ENCODE results near the gene CASP3. TPM values are rescaled to one million over a fixed set of nuclear protein-coding genes. Genes with fewer than 3 reads are reported as not detected.

The CASP3 gene
- total RNA-seq, result 19.7 TPM
- long read RNA-seq, transcript CASP3-206 (7 exons, 2,540 nt), result major isoform, 14 of 32 reads
- long read RNA-seq, transcript CASP3-201 (8 exons, 2,673 nt), result minor isoform, 8 of 32 reads
- long read RNA-seq, partial matches to known transcripts, result 8 of 32 reads
- long read RNA-seq, other reads (novel, unspliced or antisense), result 1 of 32 reads

DNA sequence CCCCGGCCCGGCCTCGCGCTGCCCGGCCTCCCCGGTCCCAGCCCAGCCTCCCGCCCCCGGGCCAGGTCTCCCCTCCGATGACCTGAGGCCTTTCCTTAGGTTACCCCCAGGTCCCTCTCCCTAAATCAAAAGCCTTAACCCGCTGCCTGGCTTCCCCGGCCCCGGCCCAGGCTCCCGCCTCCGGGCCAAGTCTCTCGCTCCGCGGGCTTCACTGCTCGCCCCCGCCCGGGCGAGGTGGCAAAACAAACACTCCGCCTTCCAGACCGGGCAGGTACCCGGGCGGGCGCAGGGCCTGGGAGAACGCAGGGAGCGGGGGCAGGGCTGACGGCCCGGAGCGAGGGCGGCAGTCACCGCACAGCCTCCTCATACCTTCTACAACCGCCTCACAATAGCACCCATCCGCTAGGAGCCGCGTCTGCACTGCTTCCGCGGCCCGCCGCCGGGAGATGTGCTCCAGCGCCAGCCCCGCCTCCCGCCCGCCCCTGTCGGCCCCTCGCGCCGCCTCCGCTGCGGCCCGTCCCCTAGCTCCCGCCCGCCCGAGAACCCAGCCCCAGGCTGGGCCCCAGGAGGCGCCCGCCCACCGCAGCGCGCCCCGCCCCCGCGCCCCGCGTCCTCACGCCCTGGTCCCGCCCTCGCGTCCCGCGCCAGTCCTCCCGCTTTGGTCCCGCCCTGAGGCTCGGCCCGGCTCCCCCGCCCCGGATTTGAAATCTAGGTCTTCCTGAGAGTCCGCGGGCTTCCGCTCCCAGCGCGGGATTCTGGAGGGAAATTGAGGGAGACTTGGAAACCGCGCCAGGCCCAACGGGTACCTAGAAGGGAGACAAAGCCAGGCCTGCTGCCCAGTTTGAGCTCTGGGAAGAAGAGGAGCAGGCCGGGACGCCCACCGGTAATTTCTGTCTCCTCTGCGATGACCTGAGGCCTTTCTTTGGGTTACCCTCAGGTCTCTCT, at the start of gene CASP3, which contains the start of gene PRIMPOL:
Gene CASP3 (minus strand): TSS at position 422 of the 945 bp plus-strand sequence. CDS start 10,994 bp downstream, outside the sequence.
Gene PRIMPOL (plus strand): TSS at position 713 of the 945 bp plus-strand sequence. CDS start 7,403 bp downstream, outside the sequence.
- DNase-seq (ENCODE audit: low spot score), result peak; percentile 99

DNA sequence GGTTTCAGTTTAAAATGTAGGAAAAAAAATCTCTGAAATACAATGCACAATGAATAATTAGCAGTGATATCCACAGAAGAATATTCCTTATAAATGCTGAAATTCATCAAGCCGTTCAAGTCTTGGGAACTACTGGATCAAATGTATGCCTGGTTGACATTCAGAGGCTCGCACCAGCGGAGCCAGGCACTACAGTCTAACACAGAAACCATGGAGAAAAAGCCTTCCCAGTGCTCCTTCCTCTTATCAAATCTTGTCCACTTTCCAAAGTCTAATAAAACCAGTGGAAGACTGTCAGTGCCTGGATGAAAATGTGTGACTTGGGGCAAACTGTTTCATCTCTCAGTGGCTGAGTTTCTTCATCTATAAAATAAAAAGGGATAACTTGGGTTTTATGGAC, 48.7 kb upstream of the CASP3 start:
- DNase-seq (ENCODE audit: low spot score), result no peak

DNA sequence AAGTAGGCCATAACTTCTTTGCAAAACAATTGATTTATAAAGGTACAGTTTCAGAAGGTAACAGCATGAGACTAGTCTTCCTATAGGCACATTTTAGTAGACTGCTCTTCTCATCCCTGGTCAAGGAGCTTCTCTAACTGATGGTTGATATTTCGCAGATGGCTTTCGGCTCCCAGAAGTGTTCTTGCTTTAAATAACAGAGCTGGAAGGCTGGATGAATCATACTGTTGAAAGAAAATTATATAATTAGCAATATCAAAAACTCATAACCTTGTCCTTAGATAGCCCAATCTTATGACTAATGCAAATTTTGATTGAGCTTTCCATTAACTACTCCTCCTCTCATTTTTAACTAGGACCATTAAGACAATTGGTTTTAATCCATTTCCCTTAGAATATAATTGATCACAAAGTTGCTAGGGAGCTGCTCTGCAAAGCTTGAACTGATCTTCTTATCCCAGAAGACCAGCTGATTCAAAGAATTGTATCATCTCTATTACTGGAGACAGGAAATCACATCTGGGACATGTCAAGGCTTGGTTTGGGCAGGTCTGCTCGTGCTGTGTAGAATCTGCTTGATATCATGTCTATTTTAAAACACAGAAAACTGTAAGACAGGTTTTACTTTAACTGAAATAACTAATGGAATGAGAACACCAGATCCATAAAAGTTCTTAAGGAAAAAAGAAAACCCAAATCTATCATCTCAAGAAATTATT, 46.1 kb upstream of the CASP3 start:
- DNase-seq (ENCODE audit: low spot score), result no peak

DNA sequence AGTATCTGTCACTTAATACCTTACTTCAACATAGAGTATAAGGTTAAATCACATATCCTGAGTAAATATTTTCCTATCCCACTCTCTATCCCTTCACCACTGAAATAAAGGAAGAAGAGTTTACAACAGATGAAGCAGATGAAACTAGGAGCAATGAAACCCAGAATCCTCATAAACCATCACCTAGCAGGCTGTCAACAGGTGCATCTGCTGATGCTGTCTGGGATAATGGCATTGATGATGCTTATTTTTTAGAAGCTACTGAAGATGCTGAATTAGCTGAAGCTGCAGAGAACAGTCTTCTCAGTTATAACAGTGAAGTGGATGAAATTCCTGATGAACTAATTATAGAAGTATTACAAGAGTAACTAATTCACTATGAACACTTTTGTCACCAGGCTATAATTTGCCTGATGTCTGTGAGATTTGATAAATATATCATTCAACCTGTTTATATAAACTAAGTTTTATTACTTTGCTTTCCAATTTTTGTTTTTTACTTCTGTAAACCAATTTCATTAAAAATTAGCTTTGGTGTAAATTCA, 45.2 kb upstream of the CASP3 start:
- DNase-seq (ENCODE audit: low spot score), result no peak

DNA sequence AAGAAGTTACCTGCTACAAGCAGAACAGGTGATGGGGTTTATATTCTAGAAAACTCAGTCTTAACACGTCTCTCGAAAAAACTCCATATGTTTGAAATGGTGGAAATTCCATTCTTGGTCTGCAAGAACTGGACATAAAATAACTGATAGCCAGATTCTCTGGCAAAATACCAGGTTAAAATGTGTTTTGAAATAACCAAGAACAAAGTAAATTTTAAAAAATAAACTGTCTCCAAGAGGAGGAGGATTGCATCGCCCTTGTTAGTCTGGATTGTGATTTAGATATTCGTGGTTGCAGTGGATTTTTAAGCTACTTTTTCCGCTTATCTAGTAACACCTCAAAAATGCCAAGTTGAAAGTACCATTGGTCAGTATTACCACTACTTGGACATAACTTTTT, 43.8 kb upstream of the CASP3 start:
- DNase-seq (ENCODE audit: low spot score), result no peak

DNA sequence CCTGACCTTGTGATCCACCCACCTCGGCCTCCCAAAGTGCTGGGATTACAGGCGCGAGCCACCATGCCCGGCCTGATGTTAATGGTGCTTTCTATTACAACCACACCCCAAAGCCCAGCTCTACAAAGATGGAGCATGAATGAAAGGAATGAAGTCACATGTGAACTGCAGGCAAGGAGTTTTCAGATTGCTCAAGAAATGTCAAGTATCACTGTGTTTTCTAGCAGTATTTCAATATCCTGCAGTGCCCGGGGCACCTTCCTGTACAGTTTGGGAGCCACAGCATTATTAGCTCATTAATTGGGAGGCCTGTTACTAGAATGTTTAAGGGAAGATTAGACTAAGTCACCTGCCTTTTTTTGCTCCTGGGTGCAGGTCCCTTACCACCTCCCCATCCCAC, 40.4 kb upstream of the CASP3 start:
- DNase-seq (ENCODE audit: low spot score), result no peak

DNA sequence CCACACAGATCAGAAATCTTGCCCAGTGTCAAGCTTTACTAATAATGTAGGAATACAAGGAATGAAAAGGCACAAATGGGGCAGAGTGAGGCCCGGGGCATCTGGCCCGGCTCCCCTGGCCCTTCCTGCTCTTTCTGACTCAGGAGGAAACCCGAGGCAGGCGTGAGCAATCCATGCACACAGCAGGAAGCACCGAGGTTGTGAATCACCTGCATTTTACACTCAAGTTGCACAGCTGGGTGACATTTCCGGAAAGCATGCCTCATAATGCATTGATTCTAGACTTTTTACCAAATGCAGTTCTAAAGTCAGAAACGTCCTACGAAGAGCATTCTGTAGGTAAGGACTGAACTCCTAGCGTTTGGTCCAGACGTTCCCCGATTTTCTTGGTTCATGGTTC, 39.2 kb upstream of the CASP3 start:
- no peak for DNase-seq (ENCODE audit: low spot score)

DNA sequence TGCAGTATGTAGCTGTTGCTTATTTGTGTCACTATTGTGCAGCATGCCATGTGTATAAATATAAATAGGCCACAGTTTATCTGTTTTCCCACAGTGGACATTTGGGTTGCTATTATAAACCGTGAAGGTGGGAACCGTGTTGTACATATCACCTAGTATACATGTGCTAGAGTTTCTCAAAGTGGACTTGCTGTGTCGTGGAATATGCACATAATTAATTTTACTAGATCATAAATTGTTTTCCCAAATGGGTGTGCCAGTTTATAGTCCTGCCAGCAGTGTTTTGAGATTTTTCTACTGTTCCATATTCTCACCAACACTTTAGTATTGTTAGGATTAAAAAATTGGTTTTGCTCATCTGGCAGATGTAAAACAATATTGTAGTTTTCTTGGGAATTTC, 38.8 kb upstream of the CASP3 start:
- no peak for DNase-seq (ENCODE audit: low spot score)

DNA sequence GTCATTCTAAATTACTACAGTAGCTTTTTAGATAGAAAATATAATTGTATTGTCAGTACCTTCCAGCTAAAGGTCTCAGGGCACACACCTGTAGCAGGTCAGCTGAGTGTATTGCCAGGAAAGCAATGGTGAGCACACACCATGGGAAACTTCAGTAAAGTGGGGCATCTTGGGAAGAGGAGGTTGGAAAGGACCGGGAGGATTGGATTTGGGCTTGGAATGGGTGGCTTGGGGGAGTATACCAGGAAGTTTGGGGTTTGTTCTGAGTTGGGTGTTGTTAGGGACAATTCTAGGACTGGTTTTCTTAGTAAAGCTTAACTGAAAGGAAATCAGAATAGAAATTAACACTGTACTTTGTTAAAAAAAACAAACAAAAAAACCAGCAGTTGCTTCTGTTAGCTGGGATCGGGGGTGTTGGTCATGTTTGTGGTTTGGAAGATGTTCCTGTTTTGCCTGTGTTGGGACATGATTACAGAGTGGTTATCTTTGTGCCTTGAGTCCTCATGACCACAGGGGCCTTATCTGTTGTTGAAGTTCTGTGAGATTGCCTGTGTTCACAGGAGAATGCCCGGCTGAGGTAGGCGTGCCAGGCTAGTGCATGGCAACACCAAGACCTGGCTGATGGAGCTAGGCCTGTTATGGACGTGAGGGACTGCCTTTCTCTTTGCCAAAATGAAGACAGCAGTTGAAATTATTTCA, 35.4 kb upstream of the CASP3 start:
- no peak for DNase-seq (ENCODE audit: low spot score)

DNA sequence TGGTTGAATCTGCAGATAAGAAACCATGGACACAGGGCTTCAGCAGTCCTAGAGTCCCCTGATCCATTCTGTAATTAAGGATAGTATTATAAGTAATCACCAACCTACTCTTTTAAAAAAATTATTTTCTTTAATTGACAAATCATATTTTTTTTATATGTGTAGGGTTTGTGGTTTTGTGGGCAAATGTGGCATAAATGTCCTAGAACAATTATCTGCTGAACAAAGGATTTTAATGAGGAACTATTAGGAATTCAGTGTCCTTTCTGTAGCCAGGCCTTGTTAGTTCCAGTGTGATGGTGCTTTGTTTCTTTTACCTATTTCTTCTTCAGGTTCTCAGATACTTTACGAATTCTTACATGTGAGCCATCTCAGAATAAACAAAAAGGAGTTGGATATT, 32.7 kb upstream of the CASP3 start:
- no peak for DNase-seq (ENCODE audit: low spot score)

DNA sequence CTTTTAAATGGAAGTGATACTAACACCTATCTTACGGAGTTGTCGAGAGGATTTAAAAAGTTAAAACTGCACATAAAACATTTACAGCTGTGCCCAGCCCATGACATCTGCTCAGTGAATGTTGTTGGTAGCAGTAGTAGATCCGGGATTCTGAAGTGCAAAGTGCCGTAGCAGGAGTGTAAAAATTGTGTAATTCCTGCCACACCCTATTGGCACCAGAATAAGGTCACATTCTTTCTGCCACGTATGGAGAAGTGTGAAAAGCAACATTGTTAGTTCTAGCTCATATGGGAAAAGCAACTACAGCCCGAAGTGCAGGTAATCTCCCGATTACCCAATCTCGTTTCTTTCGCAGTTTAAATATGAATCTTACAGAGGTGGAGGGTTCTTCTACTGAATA, 31.5 kb upstream of the CASP3 start:
- DNase-seq (ENCODE audit: low spot score), result no peak

DNA sequence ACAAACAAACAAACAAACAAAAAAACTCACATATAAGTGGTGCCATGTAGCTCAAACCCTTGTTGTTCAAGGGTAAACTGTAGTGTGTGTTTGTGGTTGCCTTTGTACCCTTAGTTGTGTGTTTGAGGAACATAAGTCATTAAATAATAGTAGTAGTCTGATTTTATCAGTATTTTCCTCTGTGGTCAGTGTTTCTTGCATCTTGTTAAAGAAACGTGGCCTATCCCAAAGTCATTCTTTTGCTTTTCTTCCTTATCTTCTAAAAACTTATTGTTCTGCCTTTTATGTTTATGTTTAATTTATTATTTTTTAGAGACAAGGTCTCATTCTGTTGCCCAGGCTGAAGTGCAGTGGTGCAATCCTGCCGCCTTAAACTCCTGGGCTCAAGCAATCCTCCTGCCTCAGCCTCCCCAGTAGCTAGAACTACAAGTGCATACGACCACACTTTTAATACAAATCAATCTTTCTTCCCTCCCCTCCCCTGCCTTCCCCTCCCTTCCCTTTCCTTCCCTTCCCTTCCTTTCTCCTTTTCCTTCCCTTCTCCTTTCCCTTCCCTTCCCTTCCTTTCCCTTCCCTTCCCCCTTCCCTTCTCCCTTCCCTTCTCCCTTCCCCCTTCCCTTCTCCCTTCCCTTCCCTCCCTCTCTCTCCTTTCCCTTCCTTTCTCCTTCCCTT, 26.7 kb upstream of the CASP3 start:
- no peak for DNase-seq (ENCODE audit: low spot score)

DNA sequence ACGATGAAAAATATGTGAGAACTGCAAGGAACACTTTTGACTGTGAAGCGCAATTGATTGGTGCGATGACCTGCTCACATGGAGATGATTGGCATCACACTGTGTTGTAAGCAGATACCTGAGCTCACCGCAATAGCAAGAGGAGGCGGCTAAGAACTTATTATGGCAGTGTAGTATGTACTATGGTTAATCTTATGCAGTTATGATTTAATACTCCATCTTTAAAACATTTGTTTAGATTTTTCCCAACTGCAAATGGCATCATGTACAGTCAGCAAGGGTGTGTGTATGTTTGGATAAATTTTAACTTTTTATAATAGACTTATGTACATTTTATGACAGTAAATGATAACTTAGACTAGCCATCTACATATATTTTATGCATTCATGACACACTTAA, 25.8 kb upstream of the CASP3 start:
- no peak for DNase-seq (ENCODE audit: low spot score)

DNA sequence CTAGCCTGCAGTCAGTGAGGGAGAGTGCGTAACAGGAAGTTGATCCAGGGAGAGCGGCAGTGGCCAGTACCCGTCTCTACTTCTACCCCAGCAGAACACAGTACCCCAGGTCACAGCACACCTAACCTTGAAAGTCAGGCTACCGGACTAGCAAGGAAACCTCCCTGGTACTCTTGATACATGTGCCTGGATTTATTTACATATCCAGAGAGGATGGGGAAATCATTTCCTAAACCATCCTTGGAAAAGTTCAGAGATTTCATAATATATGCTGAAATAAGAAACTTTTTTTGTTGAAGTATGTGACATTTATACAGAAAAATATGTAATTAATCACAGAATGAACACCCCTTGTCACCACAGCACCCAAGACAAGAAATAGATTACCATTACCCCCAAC, 24.8 kb upstream of the CASP3 start:
- no peak for DNase-seq (ENCODE audit: low spot score)

DNA sequence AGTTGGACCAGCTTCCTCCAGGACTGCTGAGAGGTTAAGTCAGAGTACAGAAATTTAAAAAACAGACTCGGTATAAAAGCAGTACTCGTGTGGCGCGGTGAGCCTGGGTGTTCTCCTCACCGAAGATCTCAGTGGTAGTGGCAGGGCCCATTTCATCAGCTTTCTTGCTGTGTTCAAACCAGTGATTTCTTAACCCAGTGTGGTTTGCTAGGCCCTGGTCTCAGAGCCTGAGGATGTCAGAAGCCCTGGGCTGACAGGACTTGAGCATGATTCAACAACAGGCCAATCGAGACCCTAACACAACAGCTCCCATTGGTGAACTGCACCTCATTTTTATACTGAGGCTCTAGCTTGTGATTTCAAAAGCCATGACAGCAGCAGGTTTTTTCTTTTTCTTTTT, 23.5 kb upstream of the CASP3 start:
- DNase-seq (ENCODE audit: low spot score), result no peak

DNA sequence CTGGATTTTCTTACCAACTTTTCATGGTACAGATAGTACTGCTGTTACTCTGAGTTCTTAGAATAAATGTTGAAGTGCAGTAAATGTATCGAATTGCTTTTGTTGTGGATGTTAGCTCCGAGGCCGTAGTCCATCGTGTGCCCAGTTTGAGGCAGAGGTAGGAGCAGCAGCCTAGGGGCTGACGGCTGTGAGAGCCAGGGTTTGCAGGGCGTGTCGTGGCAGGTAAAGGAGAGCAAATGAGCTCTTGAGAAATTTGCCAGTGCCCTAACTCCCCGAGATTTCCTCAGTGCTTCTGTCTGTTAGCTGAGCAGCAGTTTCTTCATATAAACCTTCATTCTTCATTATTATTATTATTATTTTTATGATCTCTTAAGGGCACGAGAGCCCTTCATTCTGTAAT, 21.9 kb upstream of the CASP3 start:
- no peak for DNase-seq (ENCODE audit: low spot score)

DNA sequence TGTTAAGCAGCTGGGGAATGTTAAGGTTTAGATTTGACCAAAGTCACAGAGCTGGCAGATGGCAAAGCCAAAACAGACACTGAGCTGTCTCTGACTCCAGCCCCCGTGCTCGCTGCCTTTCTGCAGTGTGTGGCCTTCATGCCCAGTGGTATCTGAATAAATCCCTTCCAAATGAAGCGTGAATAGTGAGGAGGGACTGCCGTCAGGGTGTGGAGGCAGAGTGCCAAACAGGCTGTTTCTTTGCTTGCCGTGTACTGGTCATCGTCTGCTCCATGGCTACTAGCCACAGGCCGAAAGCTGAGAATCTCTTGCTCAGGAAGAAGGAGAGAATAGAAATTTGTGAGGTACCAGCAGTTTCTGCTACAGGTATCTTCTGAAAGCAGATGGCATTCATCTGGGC, 20.0 kb upstream of the CASP3 start:
- DNase-seq (ENCODE audit: low spot score), result no peak

DNA sequence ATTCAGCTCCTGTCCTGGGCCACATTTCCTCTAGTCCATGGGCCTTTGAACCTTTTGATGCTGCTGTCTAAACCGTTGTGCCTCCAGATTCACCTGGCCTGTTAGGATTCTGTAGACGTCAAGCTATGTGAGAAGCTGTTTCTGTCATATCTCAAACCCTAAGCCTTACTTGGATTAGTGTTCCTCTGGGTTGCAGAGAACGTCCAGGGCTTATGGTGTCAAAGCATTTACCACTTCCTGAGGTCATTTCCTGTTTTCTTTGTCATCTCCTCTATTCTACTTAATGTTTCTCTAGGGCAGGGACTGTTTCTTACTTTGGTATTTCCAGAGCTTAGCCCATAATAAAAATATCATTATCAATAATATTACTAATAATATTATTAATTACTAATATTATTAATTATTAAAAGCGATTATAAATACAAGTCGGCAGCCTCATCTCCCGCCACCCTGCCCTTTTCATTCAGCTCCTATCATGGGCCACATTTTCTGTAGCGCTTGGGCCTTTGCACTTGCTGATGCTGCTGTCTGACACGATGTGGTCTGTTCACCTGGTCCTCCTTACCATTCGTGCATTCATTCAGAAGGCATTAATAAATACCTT, 19.4 kb upstream of the CASP3 start:
- no peak for DNase-seq (ENCODE audit: low spot score)

DNA sequence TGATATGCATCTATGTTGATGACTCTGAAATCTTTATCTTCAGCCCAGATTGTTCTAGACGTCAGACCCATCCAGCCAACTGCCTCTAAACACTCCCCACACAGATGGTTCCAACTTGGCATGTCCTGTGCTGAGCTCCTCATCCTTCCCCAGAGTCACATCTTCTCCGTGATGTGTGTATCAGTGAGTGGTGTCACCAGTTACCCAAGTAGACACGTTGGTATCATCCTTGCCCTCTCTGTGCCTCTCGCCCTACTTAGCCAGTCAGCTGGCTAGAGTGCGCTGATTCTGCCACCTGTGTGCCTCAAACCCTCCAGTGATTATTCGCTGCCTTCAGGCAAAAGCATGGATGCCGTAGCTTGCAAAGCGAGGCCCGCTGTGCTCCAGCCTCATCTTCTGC, 18.8 kb upstream of the CASP3 start:
- DNase-seq (ENCODE audit: low spot score), result no peak

DNA sequence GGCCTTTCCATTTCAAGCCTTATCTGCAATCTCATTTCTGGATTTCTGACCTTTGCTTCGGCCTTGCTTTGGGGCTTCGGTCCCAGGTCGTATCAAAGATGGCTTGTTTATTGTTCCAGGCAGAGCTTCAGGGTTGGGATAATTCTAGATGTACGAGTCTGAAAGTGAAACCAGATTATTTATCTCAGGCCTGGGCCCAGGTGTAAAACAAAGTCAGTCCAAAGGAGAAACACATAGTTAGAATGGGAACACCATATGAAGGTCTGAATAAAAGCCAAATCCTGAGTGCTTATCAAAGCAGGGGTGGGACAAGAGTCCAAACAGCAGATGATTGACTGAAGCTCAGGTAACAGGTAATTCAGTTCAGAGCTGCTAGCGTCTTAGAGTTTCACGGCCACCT, 17.4 kb upstream of the CASP3 start:
- DNase-seq (ENCODE audit: low spot score), result no peak

Measured in mesenteric fat pad (tissue), 1 donor.